Stimulated activated CD4-positive, alpha-beta T cell treated with anti-CD3 and anti-CD28 coated beads, TNF-alpha, amount 100 ng/mL, for 24 hours (primary cell): ENCODE data around the gene AMBRA1.

Experiments used
- DNase-seq, 3 experiments: peaks; one replicate each; pipeline ENCODE4 v3.0.0-alpha.2; 2020; ENCODE audit warnings: low read depth in 3 of 3

The AMBRA1 gene

GRCh38 chr11:46475051-46475925, 118.5 kb downstream of the AMBRA1 start:
- no peak for DNase-seq

- DNase-seq, result no peak
Measured at GRCh38 chr11:46472662-46472994, 121.2 kb downstream of the AMBRA1 start.

- no peak for DNase-seq
Measured at GRCh38 chr11:46471943-46472661, 121.7 kb downstream of the AMBRA1 start.

- DNase-seq, result no peak
Measured at GRCh38 chr11:46469926-46470325, 123.9 kb downstream of the AMBRA1 start.

GRCh38 chr11:46465683-46466082, 128.1 kb downstream of the AMBRA1 start:
- no peak for DNase-seq

GRCh38 chr11:46463701-46464421, 130.0 kb downstream of the AMBRA1 start:
- DNase-seq, result no peak

- DNase-seq, result no peak
Measured at GRCh38 chr11:46461461-46461927, 132.3 kb downstream of the AMBRA1 start.

- no peak for DNase-seq
Measured at GRCh38 chr11:46458491-46458890, 135.3 kb downstream of the AMBRA1 start.

GRCh38 chr11:46457659-46458424, 136.0 kb downstream of the AMBRA1 start:
- DNase-seq, result no peak

GRCh38 chr11:46457021-46457420, 136.8 kb downstream of the AMBRA1 start:
- no peak for DNase-seq

GRCh38 chr11:46456269-46457001, 137.4 kb downstream of the AMBRA1 start:
- no peak for DNase-seq

GRCh38 chr11:46455834-46456233, 138.0 kb downstream of the AMBRA1 start:
- DNase-seq, result no peak

- no peak for DNase-seq
Measured at GRCh38 chr11:46452918-46453517, 140.8 kb downstream of the AMBRA1 start.

GRCh38 chr11:46451759-46452158, 142.1 kb downstream of the AMBRA1 start:
- DNase-seq, result no peak

- DNase-seq, result no peak
Measured at GRCh38 chr11:46450846-46451477, 142.9 kb downstream of the AMBRA1 start.

- DNase-seq, result no peak
Measured at GRCh38 chr11:46447544-46447943, 146.3 kb downstream of the AMBRA1 start.

GRCh38 chr11:46445920-46446771, 147.7 kb downstream of the AMBRA1 start:
- DNase-seq, result no peak

- no peak for DNase-seq
Measured at GRCh38 chr11:46445192-46445919, 148.5 kb downstream of the AMBRA1 start.
